Lower leg skin (tissue), 4 donors: Measurements from ENCODE around the gene LDB2. TPM values are rescaled to one million over a fixed set of nuclear protein-coding genes. Genes with fewer than 3 reads are reported as not detected.

Experiments used
- DNase-seq, 2 donors: peaks; one replicate each; pipeline ENCODE4 v3.0.0-alpha.2; 2019; ENCODE audit warnings: low spot score in 2 of 2
- H3K4me3 ChIP-seq: fragments of 200-600 bp; sonication (generic); 2 replicates; pipeline ENCODE4 v1.5.1; 2017; ENCODE audit warnings: mild to moderate bottlenecking, low read depth; ENCODE audit not compliant: poor library complexity, severe bottlenecking
- POLR2A ChIP-seq, 2 donors: fragments of 450-650 bp; IDR thresholded peaks; one replicate each; pipeline ENCODE4 v1.6.1; 2016 to 2017; ENCODE audit warnings: antibody characterized with exemption in 2 of 2, mild to moderate bottlenecking in 1 of 2, moderate library complexity in 1 of 2
- WGBS, 2 donors: methylation state at CpG; one replicate each; pipeline ENCODE4 v1.1.5; 2018; 5-methylcytosine and 5-hydroxymethylcytosine counted together
- intact Hi-C: fragments of 100-400 bp; cut with DNase I; formaldehyde crosslinking; loops from one replicate; pipeline ENCODE4 v1.15.0; 2023; ENCODE audit warnings: low total_unique reads
- total RNA-seq, 4 donors: library from RNA; depleted of rRNA; stranded (reverse); fragments of >200 nt; gene quantifications; one replicate each; pipeline ENCODE4 v1.1.0, GENCODE V29; 2016
- TF ChIP-seq, protein P1 (sequence below), 3 donors: fragments of 450-650 bp; IDR thresholded peaks; one replicate each; pipeline ENCODE4 v1.5.1; 2016; ENCODE audit warnings: antibody characterized with exemption in 3 of 3, mild to moderate bottlenecking in 3 of 3, moderate library complexity in 2 of 3

The LDB2 gene
- total RNA-seq, 4 donors from 2014 or later: 5.4 to 14.0 (median 7.8) TPM

DNA sequence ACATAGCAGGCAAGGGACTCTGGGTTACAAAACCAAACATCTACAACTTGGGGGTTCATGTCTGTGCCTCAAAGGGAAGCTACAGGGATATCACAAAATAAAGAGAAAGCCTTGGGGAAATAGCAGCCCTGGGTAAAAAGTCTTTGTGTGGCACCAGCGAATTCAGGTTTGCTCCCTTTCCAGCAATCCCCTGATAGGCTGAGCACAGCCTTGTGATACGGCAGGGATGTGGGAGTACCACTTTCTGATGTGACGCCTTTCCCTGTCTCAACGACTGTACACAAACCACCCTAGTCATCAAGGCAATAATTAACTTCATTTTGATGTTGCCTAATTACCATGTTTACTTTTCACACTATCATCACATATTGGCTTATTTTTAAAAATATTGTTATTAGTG, 164.9 kb downstream of the LDB2 start:
- TF ChIP-seq POLR2A (IDR thresholded peaks at IDR 0.05): no peak
- TF ChIP-seq, protein P1, sequence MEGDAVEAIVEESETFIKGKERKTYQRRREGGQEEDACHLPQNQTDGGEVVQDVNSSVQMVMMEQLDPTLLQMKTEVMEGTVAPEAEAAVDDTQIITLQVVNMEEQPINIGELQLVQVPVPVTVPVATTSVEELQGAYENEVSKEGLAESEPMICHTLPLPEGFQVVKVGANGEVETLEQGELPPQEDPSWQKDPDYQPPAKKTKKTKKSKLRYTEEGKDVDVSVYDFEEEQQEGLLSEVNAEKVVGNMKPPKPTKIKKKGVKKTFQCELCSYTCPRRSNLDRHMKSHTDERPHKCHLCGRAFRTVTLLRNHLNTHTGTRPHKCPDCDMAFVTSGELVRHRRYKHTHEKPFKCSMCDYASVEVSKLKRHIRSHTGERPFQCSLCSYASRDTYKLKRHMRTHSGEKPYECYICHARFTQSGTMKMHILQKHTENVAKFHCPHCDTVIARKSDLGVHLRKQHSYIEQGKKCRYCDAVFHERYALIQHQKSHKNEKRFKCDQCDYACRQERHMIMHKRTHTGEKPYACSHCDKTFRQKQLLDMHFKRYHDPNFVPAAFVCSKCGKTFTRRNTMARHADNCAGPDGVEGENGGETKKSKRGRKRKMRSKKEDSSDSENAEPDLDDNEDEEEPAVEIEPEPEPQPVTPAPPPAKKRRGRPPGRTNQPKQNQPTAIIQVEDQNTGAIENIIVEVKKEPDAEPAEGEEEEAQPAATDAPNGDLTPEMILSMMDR (IDR thresholded peaks at IDR 0.05): no peak
- no peak for DNase-seq
- no peak overlapping the region for H3K4me3 ChIP-seq
- intact Hi-C loops: no loop called here
- 82 to 88% methylated on average over 4 of the region's 4 CpGs for WGBS, 2 donors

DNA sequence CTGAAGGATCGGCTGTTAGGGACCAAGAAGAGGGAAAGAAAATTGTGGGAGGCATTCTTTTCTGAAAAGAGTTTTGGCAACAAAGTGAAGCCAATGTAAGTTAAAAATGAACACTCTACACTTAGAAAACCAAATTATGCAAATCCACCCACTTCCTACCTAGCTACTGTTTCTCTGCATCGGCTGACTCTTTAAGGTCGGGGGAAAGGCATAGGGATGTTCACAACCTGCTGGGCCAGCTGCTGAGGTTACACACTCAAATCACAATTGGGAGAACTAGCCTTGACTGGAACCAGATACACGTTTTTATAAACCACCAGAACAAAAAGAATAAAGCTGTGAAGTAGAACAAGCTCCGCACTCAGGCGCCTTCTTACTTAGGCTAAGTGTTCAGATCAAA, 165.7 kb downstream of the LDB2 start:
- no peak for DNase-seq
- intact Hi-C loops: no loop called here
- 83 to 85% methylated on average over 6 of the region's 6 CpGs for WGBS, 2 donors
- TF ChIP-seq POLR2A (IDR thresholded peaks at IDR 0.05): no peak
- TF ChIP-seq, protein P1 (IDR thresholded peaks at IDR 0.05): no peak
- no peak overlapping the region for H3K4me3 ChIP-seq

DNA sequence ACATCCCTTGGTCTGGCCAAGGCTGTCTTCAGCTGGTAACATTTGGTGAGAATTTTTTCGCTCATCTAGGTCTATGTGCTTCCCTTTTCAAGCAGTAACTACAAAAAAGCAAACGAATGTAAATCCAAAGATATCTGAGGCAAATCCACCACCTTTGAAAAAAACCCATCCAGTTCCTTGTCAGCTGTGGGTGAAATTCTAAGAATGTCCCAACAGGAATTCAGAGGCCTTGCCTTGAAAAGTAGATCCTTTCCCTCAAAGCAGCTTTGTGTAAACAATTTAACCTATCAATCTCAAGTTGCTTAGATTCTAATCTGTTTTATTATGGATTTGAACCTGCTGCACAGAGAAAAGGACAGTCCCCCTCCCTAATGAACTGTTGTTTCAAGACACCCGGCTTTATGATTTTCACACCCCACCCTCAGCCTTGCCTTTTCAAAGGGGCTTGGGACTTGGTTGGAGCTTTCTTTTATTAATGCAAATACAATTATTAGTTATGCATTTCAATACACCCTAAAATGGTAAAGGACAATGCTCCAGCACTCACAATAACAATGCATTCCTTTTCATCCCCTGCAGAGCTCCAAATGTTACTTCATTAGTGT, 166.6 kb downstream of the LDB2 start:
- no peak for DNase-seq
- intact Hi-C loops: no loop called here
- H3K4me3 ChIP-seq: no peak overlapping the region
- WGBS, 2 donors: 67 to 74% methylated on average over 3 of the region's 3 CpGs
- TF ChIP-seq POLR2A (IDR thresholded peaks at IDR 0.05): no peak
- TF ChIP-seq, protein P1 (IDR thresholded peaks at IDR 0.05): no peak

DNA sequence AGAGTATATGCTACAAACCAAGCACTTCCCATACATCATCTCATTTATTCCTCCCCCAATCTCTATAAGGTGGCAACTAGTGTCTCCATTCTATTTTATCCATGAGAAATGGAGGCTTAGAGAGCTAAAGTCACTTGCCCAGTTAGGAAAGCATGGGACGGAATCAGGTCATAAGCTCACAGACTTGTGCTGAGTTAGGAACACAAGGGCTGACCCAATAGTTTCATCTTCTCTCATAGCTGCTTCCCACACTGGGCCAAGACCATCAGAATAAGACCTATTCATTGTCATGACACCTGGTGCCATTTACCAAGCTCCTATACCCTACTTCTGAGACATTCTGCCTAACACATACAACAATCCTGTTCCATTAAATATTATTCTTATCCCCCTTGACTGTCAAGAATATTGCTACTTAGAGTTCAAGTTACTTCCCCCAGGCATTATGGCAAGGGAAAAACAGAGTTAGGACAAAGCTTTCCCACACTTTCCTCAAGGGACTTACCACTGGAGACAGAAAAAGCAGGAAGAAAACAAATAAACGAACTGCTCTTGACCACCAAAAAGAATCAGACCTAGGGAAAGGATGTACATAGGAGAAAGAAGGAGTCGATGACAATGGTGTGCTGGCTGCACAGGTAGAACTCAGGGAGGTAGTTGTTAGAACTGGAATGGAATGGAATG, 167.8 kb downstream of the LDB2 start:
- DNase-seq: no peak
- H3K4me3 ChIP-seq: no peak overlapping the region
- intact Hi-C loops: no loop called here
- TF ChIP-seq POLR2A (IDR thresholded peaks at IDR 0.05): no peak
- TF ChIP-seq, protein P1 (IDR thresholded peaks at IDR 0.05): no peak
- 72 to 83% methylated on average over 3 of the region's 3 CpGs for WGBS, 2 donors

DNA sequence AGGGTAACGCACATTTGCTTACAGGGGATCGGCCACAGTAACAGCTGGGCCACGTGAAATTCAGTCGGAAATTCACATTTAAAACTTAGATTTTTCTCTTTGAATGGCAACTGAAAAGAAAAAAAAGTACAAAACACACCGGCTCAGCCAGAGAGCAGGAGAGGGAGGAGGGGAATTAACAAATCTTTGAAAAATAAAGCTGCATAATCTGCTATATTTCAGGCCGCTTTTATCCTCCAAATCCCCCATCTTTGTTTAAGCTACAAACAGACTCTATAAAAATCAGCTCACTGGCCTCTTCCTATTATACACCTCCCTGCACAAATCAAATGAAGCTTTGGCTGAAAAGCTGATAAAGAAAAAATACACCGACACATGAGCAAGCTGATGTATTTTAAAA, 169.1 kb downstream of the LDB2 start:
- no peak for TF ChIP-seq POLR2A (IDR thresholded peaks at IDR 0.05)
- TF ChIP-seq, protein P1 (IDR thresholded peaks at IDR 0.05): no peak
- intact Hi-C loops: no loop called here
- no peak for DNase-seq
- H3K4me3 ChIP-seq: no peak overlapping the region
- WGBS, 2 donors: 67 to 70% methylated on average over 7 of the region's 7 CpGs
